ENCODE measurements around the gene GGN. TPM values are rescaled to one million over a fixed set of nuclear protein-coding genes. Genes with fewer than 3 reads are reported as not detected.

GGN gene
- polyA plus RNA-seq, 1 of the 3 experiments (the other 2 are of a cell fraction), result 0.48 TPM

GRCh38 chr19:38378866-38379265, 9.0 kb downstream of the GGN start:
- Histone ChIP-seq H3F3A (replicated peaks; ENCODE audit: insufficient read depth) (peaks cover 3% of the 10 kb centered on the region), H3K36me3 (replicated peaks in 1 of 2; ENCODE audit: control insufficient read depth in 1 of 2, insufficient read depth in 2 of 2, low read length in 1 of 2) (peaks cover 25 to 38% of the 10 kb centered on the region in 2 experiments), H3K4me1 (ENCODE audit: control insufficient read depth in 1 of 2, insufficient read depth in 2 of 2, low read depth in 1 of 2, low read length in 1 of 2) (peaks cover 6 to 14% of the 10 kb centered on the region in 2 experiments; a peak in 3 of 4 replicates), H3K4me3 (ENCODE audit: low read depth in 2 of 2, low read length in 1 of 2) (no peak overlapping the region), H3K27me3 (ENCODE audit: insufficient read depth) (no peaks in the 10 kb centered on the region), H3K9ac (no peak overlapping the region), H3K9me3 (no peaks in the 10 kb centered on the region), H3K9me2 (no peaks in the 10 kb centered on the region), H3K4me2 (no peak overlapping the region), H2AFZ (ENCODE audit: low read depth) (no peak overlapping the region), H3K27ac (ENCODE audit: low read depth in 2 of 2, low read length in 1 of 2) (no peak overlapping the region), H3K79me2 (ENCODE audit: insufficient read depth) (peaks cover 56% of the 10 kb centered on the region), H4K20me1 (ENCODE audit: insufficient read depth) (peaks cover 26% of the 10 kb centered on the region)
- DNase-seq, result no peak
- 97% methylated on average over 10 of the region's 10 CpGs for WGBS (ENCODE audit: low lambda C conversion rate)
- POLR2A ChIA-PET, result no interaction called here
- TF ChIP-seq, protein P1, sequence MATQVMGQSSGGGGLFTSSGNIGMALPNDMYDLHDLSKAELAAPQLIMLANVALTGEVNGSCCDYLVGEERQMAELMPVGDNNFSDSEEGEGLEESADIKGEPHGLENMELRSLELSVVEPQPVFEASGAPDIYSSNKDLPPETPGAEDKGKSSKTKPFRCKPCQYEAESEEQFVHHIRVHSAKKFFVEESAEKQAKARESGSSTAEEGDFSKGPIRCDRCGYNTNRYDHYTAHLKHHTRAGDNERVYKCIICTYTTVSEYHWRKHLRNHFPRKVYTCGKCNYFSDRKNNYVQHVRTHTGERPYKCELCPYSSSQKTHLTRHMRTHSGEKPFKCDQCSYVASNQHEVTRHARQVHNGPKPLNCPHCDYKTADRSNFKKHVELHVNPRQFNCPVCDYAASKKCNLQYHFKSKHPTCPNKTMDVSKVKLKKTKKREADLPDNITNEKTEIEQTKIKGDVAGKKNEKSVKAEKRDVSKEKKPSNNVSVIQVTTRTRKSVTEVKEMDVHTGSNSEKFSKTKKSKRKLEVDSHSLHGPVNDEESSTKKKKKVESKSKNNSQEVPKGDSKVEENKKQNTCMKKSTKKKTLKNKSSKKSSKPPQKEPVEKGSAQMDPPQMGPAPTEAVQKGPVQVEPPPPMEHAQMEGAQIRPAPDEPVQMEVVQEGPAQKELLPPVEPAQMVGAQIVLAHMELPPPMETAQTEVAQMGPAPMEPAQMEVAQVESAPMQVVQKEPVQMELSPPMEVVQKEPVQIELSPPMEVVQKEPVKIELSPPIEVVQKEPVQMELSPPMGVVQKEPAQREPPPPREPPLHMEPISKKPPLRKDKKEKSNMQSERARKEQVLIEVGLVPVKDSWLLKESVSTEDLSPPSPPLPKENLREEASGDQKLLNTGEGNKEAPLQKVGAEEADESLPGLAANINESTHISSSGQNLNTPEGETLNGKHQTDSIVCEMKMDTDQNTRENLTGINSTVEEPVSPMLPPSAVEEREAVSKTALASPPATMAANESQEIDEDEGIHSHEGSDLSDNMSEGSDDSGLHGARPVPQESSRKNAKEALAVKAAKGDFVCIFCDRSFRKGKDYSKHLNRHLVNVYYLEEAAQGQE (IDR thresholded peaks at IDR 0.05; ENCODE audit: low read depth, low read length), result no peak
- TF ChIP-seq TAF1 (IDR thresholded peaks at IDR 0.05; ENCODE audit: borderline replicate concordance, low read depth, low read length) (no peak), POLR2AphosphoS5 (IDR thresholded peaks at IDR 0.05; ENCODE audit: low read depth, low read length) (no peak), MEF2A (IDR thresholded peaks at IDR 0.05; ENCODE audit: borderline replicate concordance, low read depth) (no peak), NFIC (IDR thresholded peaks at IDR 0.05; ENCODE audit: borderline replicate concordance) (no peak), TEAD4 (IDR thresholded peaks at IDR 0.05; ENCODE audit: borderline replicate concordance, insufficient read depth) (no peak), GABPA (IDR thresholded peaks at IDR 0.05; ENCODE audit: low read depth) (no peak), MAX (IDR thresholded peaks at IDR 0.05; ENCODE audit: low read depth) (no peak), IRF3 (IDR thresholded peaks at IDR 0.05; ENCODE audit: low read depth, low read length) (no peak), YY1 (IDR thresholded peaks at IDR 0.05; ENCODE audit: low read depth) (no peak)
- CTCF ChIA-PET, result interaction anchor here (1.4 kb wide), 1 partner anchor 24 kb away, joined by 7 read pairs; the partner anchor contains the start of gene FAM98C

DNA sequence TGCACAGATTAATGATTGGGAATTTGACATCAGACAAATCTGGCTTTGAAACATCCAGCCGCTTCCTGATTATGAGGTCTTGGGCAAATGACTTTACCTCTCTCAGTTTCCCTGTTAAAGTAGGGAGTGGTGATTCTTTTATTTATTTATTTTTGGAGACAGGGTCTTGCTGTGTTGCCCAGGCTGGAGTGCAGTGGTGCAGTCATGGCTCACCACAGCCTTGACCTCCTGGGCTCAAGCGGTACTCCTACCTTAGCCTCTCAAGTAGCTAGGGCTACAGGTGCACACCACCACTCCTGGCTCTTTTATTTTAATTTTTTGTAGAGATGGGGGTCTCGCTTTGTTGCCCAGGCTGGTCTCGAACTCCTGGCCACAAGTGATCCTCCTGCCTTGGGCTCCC, 10.8 kb downstream of the GGN start:
- TF ChIP-seq YY1 (IDR thresholded peaks at IDR 0.05; ENCODE audit: low read depth), result no peak
- TF ChIP-seq, protein P1 (IDR thresholded peaks at IDR 0.05; ENCODE audit: low read depth, low read length), result no peak
- TF ChIP-seq FOXJ3 (CRISPR knock-in tag; IDR thresholded peaks at IDR 0.05), result no peak
- no peak for TF ChIP-seq SIN3A (IDR thresholded peaks at IDR 0.05; ENCODE audit: borderline replicate concordance, low read depth, low read length)
- TF ChIP-seq RAD21 (IDR thresholded peaks at IDR 0.05; ENCODE audit: low read length), result no peak
- TF ChIP-seq RXRA (IDR thresholded peaks at IDR 0.05; ENCODE audit: borderline replicate concordance, low read depth), result no peak
- TF ChIP-seq FOXM1 (IDR thresholded peaks at IDR 0.05; ENCODE audit: low read depth), result no peak
- no peak for TF ChIP-seq GABPA (IDR thresholded peaks at IDR 0.05; ENCODE audit: low read depth)
- no peak for TF ChIP-seq RFX5 (IDR thresholded peaks at IDR 0.05; ENCODE audit: low read length)
- no peak for TF ChIP-seq GATA2 (CRISPR knock-in tag; IDR thresholded peaks at IDR 0.05)
- no peak for TF ChIP-seq NRF1 (IDR thresholded peaks at IDR 0.05; ENCODE audit: low read depth, low read length)
- Histone ChIP-seq H4K20me1 (ENCODE audit: insufficient read depth) (peaks cover 26% of the 10 kb centered on the region), H3K9ac (no peak overlapping the region), H3K79me2 (ENCODE audit: insufficient read depth) (peaks cover 56% of the 10 kb centered on the region), H3K4me3 (ENCODE audit: low read depth in 2 of 2, low read length in 1 of 2) (0 out of 4 replicates have a peak overlapping the region, but pooled peaks of 1 of the 2 experiments have one; percentile 91), H3K36me3 (replicated peaks in 1 of 2; ENCODE audit: control insufficient read depth in 1 of 2, insufficient read depth in 2 of 2, low read length in 1 of 2) (peaks cover 21 to 22% of the 10 kb centered on the region in 2 experiments), H3K4me1 (ENCODE audit: control insufficient read depth in 1 of 2, insufficient read depth in 2 of 2, low read depth in 1 of 2, low read length in 1 of 2) (peaks cover 6 to 14% of the 10 kb centered on the region in 2 experiments; a peak in 3 of 4 replicates), H3K4me2 (peak overlapping the region; percentile 78; the same call in 1 of the 2 replicates), H2AFZ (ENCODE audit: low read depth) (no peak overlapping the region), H3K9me3 (no peaks in the 10 kb centered on the region), H3K9me2 (no peaks in the 10 kb centered on the region), H3F3A (replicated peaks; ENCODE audit: insufficient read depth) (no peaks in the 10 kb centered on the region), H3K27ac (ENCODE audit: low read depth in 2 of 2, low read length in 1 of 2) (no peak overlapping the region), H3K27me3 (ENCODE audit: insufficient read depth) (no peaks in the 10 kb centered on the region)
- ChIA-PET CTCF (interaction anchor here (2.3 to 2.8 kb wide), 3 partner anchors 8 to 41 kb away, joined by 8 to 11 read pairs (median 8); partner anchors contain the start of genes CATSPERG and FAM98C), POLR2A (interaction anchor here (2.2 to 3.6 kb wide), 2 partner anchors 8 to 11 kb away, joined by 6 to 29 read pairs; partner anchors contain the start of genes GGN and SPRED3)
- WGBS (ENCODE audit: low lambda C conversion rate), result 94% methylated on average over 4 of the region's 4 CpGs
- no peak for DNase-seq

Measured in SK-N-SH (cell line).